ENCODE data around the gene FMNL2. TPM values are rescaled to one million over a fixed set of nuclear protein-coding genes. Genes with fewer than 3 reads are reported as not detected.

FMNL2 gene
- total RNA-seq, 1 experiment from 2014 or later: 50.8 TPM

DNA sequence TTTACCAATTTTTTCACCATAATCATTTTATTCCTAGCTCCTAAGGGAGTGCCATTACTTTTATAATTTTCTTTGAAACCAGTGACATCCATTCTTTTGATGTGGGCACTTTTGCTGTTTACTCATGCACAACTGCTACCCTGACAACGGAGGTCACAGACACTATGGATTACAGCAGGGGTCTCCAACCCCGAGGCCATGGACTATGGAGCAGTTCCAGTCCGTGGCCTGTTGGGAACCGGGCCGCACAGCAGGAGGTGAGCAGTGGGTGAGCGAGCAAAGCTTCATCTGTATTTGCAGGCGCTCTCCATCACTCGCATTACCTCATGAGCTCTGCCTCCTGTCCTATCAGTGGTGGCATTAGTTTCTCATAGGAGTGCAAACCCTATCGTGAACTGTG, 347.7 kb downstream of the FMNL2 start:
- in situ Hi-C loops (cut with HindIII; ENCODE audit: low pct_unique_long_range_greater_than_20kb, low sequenced_read_pairs): no loop called here
- DNase-seq (ENCODE audit: low read depth, low spot score): no peak

DNA sequence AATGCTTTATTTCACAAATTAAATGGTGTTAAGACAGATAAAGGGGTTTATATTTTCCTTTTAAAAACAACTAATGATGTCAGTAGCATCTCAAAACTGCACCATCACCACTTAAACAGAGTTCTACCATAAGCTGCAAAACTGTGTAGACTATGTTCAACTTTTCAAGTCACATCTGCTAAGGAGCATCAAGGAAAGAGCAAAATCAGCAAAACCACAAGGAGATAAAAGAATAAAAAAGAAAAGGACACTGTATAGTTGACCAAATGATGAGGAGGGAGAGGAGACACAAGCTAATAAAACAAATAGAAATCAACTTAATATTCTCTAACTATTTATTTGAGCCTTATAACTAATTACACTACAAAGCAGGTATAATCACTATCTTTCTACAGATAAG, 348.4 kb downstream of the FMNL2 start:
- in situ Hi-C loops (cut with HindIII; ENCODE audit: low pct_unique_long_range_greater_than_20kb, low sequenced_read_pairs): no loop called here
- no peak for DNase-seq (ENCODE audit: low read depth, low spot score)

DNA sequence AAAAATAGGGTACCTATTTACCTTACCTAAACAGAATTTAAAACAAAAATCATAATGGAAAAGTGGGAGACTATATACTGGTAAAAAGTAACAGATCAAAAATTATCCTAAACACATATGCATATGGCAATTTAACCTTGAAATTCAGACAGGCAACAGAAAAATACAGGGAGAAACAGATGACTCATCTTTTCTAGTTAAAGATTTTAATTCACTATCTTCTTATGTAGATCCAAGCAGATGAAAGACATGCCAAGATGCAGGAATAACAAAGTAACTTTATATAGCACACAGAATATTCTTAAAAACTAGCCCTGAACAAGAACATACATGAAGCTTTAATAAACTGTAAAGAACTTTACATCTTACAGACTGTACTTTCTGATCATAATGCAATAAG, 351.3 kb downstream of the FMNL2 start:
- DNase-seq (ENCODE audit: low read depth, low spot score): no peak
- in situ Hi-C loops (cut with HindIII; ENCODE audit: low pct_unique_long_range_greater_than_20kb, low sequenced_read_pairs): no loop called here

DNA sequence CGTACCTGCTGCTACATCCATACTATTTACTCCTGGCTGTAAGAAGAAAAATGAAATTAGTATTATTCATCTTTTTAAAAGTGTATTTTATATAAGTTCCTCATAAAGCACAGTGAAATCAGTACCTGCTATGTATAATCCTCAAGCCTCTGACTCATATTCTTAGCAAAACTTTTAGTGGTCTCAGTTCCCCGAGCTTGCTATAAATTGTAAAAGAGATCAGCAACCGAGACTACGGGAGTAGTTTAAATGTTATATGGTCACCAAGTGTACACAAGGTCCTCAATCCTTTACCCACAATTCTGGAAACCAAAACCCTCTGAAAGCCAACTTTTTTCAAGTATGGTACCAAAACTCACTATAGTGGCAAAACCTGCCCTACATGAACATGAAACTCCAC, 358.1 kb downstream of the FMNL2 start:
- in situ Hi-C loops (cut with HindIII; ENCODE audit: low pct_unique_long_range_greater_than_20kb, low sequenced_read_pairs): no loop called here
- DNase-seq (ENCODE audit: low read depth, low spot score): no peak

DNA sequence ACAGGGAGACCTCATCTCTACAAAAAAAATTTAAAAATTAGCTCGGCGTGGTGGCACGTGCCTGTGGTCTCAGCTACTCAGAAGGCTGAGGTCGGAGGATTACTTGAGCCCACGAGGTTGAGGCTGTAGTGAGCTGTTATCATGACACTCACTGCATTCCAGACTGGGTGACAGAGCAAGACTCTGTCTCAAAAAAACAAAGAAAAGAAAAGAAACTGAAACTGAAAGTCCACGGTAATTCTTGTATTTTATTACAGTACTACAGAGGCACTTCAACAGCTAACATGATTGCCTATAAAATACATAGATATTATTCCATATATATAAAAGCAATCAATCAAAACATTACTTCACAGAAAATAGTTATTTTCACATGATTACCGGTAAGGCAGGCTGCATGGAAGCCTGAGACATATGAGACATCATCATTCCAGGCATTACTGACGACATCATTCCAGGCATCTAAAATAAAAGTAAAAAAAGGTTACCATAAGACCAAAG, 359.2 kb downstream of the FMNL2 start:
- in situ Hi-C loops (cut with HindIII; ENCODE audit: low pct_unique_long_range_greater_than_20kb, low sequenced_read_pairs): no loop called here

DNA sequence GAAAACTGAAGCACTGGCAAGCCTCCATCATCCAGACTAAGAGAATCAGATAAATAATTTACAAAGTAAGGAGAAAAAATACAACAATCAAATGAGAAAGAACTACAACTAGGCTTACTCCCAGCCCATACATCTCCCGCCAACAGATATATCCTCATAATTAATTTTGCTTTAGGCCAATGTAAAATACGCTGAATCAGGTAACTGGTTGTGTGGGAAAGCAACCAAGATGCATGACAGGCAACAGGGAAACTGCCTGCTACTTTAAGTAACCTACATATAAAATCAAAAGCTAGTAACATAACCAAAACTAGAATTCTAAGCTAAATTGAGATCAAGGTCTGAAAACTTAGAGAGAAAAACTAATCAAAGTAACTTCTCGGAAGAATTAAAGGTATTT, 360.8 kb downstream of the FMNL2 start:
- in situ Hi-C loops (cut with HindIII; ENCODE audit: low pct_unique_long_range_greater_than_20kb, low sequenced_read_pairs): no loop called here
- no peak for DNase-seq (ENCODE audit: low read depth, low spot score)

More for the DNA sequence above, 359.2 kb downstream of the FMNL2 start:
- DNase-seq (ENCODE audit: low read depth, low spot score): peak; percentile 38

DNA sequence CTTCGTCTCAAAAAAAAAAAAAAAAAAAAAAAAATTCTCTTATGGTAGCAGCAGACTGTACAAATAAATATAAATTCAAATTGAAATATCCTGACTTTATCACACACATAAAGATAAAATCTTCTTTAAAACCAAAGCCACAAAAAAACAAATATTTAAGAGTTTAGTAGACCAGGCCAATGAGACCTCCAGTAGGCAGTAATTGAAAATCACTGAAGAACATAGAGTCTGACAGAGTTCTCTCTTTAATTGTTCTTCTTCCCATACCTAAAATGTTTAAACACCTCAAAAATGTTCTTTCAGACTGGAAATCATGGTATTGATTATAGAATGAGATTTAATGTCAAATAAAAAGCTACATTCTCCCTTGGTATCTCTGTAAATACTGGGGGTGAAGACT, 361.5 kb downstream of the FMNL2 start:
- DNase-seq (ENCODE audit: low read depth, low spot score): no peak
- in situ Hi-C loops (cut with HindIII; ENCODE audit: low pct_unique_long_range_greater_than_20kb, low sequenced_read_pairs): no loop called here

Small RNAs within 50 kb of the gene (small RNA-seq; reads per million reads assigned to genes)
- 0 reads per million in 2 experiments for gene AC012443.1

Other genes starting within 250 kb of the FMNL2 start
- gene CACNB4, start 236.1 kb upstream of the FMNL2 start, total RNA-seq (2014; rRNA removed; shearing (Covaris generic)): 0.29 and 0.35 TPM in 2 replicates
- gene STAM2, start 159.4 kb upstream of the FMNL2 start, total RNA-seq (2014; rRNA removed; shearing (Covaris generic)): 27.3 and 27.5 TPM in 2 replicates

All from SK-MEL-5 (cell line).